HEK293 (cell line): Measurements from ENCODE around the gene ARL6IP5.
A peak's percentile ranks its signal among the peaks of the same experiment; 100 is the strongest.

ENCODE experiments used
- KLF7 ChIP-seq: fragments of 450-650 bp; formaldehyde crosslinking; IDR thresholded peaks from 2 replicates; pipeline ENCODE4 v1.5.1; 2016; ENCODE audit warnings: missing biosample characterization, missing genetic modification characterization, borderline replicate concordance
- KLF8 ChIP-seq: fragments of 450-650 bp; formaldehyde crosslinking; IDR thresholded peaks from 2 replicates; pipeline ENCODE4 v1.5.1; 2016; ENCODE audit warnings: missing biosample characterization, missing genetic modification characterization
- PRDM1 ChIP-seq: fragments of 450-650 bp; formaldehyde crosslinking; IDR thresholded peaks from 2 replicates; pipeline ENCODE4; 2016; ENCODE audit warnings: missing biosample characterization, missing genetic modification characterization
- REPIN1 ChIP-seq: fragments of 450-650 bp; formaldehyde crosslinking; IDR thresholded peaks from 2 replicates; pipeline ENCODE4 v1.5.1; 2017; ENCODE audit warnings: missing biosample characterization, missing genetic modification characterization, low read depth
- SP7 ChIP-seq: fragments of 450-650 bp; formaldehyde crosslinking; IDR thresholded peaks from 2 replicates; pipeline ENCODE4 v1.5.1; 2016; ENCODE audit warnings: missing biosample characterization, missing genetic modification characterization
- ZBTB1 ChIP-seq: fragments of 450-650 bp; formaldehyde crosslinking; IDR thresholded peaks from 2 replicates; pipeline ENCODE4 v1.5.1; 2016; ENCODE audit warnings: missing biosample characterization, missing genetic modification characterization
- ZBTB10 ChIP-seq: fragments of 450-650 bp; formaldehyde crosslinking; IDR thresholded peaks from 2 replicates; pipeline ENCODE4 v1.5.1; 2016; ENCODE audit warnings: missing biosample characterization, missing genetic modification characterization
- ZBTB48 ChIP-seq: fragments of 450-650 bp; formaldehyde crosslinking; IDR thresholded peaks from 2 replicates; pipeline ENCODE4 v1.5.1; 2016; ENCODE audit warnings: missing biosample characterization, missing genetic modification characterization
- ZNF184 ChIP-seq: fragments of 450-650 bp; IDR thresholded peaks from 2 replicates; pipeline ENCODE4 v1.5.1; 2018; ENCODE audit warnings: missing biosample characterization, mild to moderate bottlenecking, missing genetic modification characterization
- ZNF2 ChIP-seq: fragments of 450-650 bp; formaldehyde crosslinking; IDR thresholded peaks from 2 replicates; pipeline ENCODE4 v1.5.1; 2016; ENCODE audit warnings: missing biosample characterization, missing genetic modification characterization
- ZNF394 ChIP-seq: fragments of 450-650 bp; formaldehyde crosslinking; IDR thresholded peaks from 2 replicates; pipeline ENCODE4 v1.5.1; 2016; ENCODE audit warnings: missing biosample characterization, missing genetic modification characterization, mild to moderate bottlenecking, moderate library complexity, borderline replicate concordance
- ZNF513 ChIP-seq: fragments of 450-650 bp; IDR thresholded peaks from 2 replicates; pipeline ENCODE4 v1.5.1; 2018; ENCODE audit warnings: missing biosample characterization, missing genetic modification characterization
- ZNF549 ChIP-seq: fragments of 450-650 bp; IDR thresholded peaks from 2 replicates; pipeline ENCODE4 v1.5.1; 2018; ENCODE audit warnings: missing biosample characterization, missing genetic modification characterization, mild to moderate bottlenecking, inconsistent platforms, moderate library complexity
- ZNF571 ChIP-seq: fragments of 450-650 bp; formaldehyde crosslinking; IDR thresholded peaks from 2 replicates; pipeline ENCODE4 v1.5.0; 2017; ENCODE audit warnings: missing biosample characterization, missing genetic modification characterization
- ZNF600 ChIP-seq: fragments of 450-650 bp; formaldehyde crosslinking; IDR thresholded peaks from 2 replicates; pipeline ENCODE4 v1.5.1; 2016; ENCODE audit warnings: missing biosample characterization, missing genetic modification characterization
- ZNF660 ChIP-seq: fragments of 450-650 bp; IDR thresholded peaks from 2 replicates; pipeline ENCODE4 v1.5.1; 2018; ENCODE audit warnings: missing biosample characterization, mild to moderate bottlenecking, missing genetic modification characterization
- ZNF692 ChIP-seq: fragments of 450-650 bp; formaldehyde crosslinking; IDR thresholded peaks from 2 replicates; pipeline ENCODE4 v1.5.1; 2016; ENCODE audit warnings: missing biosample characterization, missing genetic modification characterization
- ZSCAN30 ChIP-seq: fragments of 450-650 bp; IDR thresholded peaks from 2 replicates; pipeline ENCODE4 v1.5.1; 2018; ENCODE audit warnings: missing biosample characterization, mild to moderate bottlenecking, missing genetic modification characterization, moderate library complexity
- ZSCAN5A ChIP-seq: fragments of 450-650 bp; formaldehyde crosslinking; IDR thresholded peaks from 2 replicates; pipeline ENCODE4 v1.5.1; 2016; ENCODE audit warnings: missing biosample characterization, missing genetic modification characterization
- ZXDB ChIP-seq: fragments of 450-650 bp; formaldehyde crosslinking; IDR thresholded peaks from 2 replicates; pipeline ENCODE4 v1.5.1; 2016; ENCODE audit warnings: missing biosample characterization, missing genetic modification characterization
- TF ChIP-seq, protein P1 (sequence below): fragments of 450-650 bp; formaldehyde crosslinking; conservative IDR thresholded peaks from 2 replicates; pipeline ENCODE4 v1.5.1; 2016; ENCODE audit warnings: low read depth, missing biosample characterization, missing genetic modification characterization
- TF ChIP-seq, protein P2 (sequence below): fragments of 450-650 bp; formaldehyde crosslinking; IDR thresholded peaks from 2 replicates; pipeline ENCODE4 v1.5.1; 2016; ENCODE audit warnings: missing biosample characterization, missing genetic modification characterization
- TF ChIP-seq, protein P3 (sequence below): fragments of 450-650 bp; IDR thresholded peaks from 2 replicates; pipeline ENCODE4 v1.5.1; 2018; ENCODE audit warnings: missing biosample characterization, mild to moderate bottlenecking, missing genetic modification characterization

The ARL6IP5 gene

GRCh38 chr3:69084326-69085167 is at the start of gene ARL6IP5 (continued):
- TF ChIP-seq, protein P1, sequence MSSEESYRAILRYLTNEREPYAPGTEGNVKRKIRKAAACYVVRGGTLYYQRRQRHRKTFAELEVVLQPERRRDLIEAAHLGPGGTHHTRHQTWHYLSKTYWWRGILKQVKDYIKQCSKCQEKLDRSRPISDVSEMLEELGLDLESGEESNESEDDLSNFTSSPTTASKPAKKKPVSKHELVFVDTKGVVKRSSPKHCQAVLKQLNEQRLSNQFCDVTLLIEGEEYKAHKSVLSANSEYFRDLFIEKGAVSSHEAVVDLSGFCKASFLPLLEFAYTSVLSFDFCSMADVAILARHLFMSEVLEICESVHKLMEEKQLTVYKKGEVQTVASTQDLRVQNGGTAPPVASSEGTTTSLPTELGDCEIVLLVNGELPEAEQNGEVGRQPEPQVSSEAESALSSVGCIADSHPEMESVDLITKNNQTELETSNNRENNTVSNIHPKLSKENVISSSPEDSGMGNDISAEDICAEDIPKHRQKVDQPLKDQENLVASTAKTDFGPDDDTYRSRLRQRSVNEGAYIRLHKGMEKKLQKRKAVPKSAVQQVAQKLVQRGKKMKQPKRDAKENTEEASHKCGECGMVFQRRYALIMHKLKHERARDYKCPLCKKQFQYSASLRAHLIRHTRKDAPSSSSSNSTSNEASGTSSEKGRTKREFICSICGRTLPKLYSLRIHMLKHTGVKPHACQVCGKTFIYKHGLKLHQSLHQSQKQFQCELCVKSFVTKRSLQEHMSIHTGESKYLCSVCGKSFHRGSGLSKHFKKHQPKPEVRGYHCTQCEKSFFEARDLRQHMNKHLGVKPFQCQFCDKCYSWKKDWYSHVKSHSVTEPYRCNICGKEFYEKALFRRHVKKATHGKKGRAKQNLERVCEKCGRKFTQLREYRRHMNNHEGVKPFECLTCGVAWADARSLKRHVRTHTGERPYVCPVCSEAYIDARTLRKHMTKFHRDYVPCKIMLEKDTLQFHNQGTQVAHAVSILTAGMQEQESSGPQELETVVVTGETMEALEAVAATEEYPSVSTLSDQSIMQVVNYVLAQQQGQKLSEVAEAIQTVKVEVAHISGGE (tag by site-specific recombination): peak; percentile 50
- TF ChIP-seq KLF8: 0 out of 2 replicates have a peak, but pooled peaks have one; percentile 33
- TF ChIP-seq ZBTB1 (tag by site-specific recombination): no peak
- no peak for TF ChIP-seq REPIN1 (tag by site-specific recombination)
- TF ChIP-seq SP7: peak; percentile 67; the same call in 1 of the 2 replicates
- TF ChIP-seq KLF7 (tag by site-specific recombination): no peak
- TF ChIP-seq ZNF600 (tag by site-specific recombination): peak; percentile 55; the same call in 1 of the 2 replicates
- TF ChIP-seq, protein P2, sequence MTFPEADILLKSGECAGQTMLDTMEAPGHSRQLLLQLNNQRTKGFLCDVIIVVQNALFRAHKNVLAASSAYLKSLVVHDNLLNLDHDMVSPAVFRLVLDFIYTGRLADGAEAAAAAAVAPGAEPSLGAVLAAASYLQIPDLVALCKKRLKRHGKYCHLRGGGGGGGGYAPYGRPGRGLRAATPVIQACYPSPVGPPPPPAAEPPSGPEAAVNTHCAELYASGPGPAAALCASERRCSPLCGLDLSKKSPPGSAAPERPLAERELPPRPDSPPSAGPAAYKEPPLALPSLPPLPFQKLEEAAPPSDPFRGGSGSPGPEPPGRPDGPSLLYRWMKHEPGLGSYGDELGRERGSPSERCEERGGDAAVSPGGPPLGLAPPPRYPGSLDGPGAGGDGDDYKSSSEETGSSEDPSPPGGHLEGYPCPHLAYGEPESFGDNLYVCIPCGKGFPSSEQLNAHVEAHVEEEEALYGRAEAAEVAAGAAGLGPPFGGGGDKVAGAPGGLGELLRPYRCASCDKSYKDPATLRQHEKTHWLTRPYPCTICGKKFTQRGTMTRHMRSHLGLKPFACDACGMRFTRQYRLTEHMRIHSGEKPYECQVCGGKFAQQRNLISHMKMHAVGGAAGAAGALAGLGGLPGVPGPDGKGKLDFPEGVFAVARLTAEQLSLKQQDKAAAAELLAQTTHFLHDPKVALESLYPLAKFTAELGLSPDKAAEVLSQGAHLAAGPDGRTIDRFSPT (tag by site-specific recombination): 0 out of 2 replicates have a peak, but pooled peaks have one; percentile 15
- peak; percentile 63 for TF ChIP-seq PRDM1 (tag by site-specific recombination)
- TF ChIP-seq ZNF513: peak; percentile 54; the same call in 1 of the 2 replicates
- peak; percentile 66; the same call in 1 of the 2 replicates for TF ChIP-seq ZNF394 (tag by site-specific recombination)
- TF ChIP-seq, protein P3, sequence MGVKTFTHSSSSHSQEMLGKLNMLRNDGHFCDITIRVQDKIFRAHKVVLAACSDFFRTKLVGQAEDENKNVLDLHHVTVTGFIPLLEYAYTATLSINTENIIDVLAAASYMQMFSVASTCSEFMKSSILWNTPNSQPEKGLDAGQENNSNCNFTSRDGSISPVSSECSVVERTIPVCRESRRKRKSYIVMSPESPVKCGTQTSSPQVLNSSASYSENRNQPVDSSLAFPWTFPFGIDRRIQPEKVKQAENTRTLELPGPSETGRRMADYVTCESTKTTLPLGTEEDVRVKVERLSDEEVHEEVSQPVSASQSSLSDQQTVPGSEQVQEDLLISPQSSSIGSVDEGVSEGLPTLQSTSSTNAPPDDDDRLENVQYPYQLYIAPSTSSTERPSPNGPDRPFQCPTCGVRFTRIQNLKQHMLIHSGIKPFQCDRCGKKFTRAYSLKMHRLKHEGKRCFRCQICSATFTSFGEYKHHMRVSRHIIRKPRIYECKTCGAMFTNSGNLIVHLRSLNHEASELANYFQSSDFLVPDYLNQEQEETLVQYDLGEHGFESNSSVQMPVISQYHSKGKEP (tag by site-specific recombination): peak; percentile 31; the same call in 1 of the 2 replicates
- TF ChIP-seq ZNF549 (tag by site-specific recombination): no peak
- TF ChIP-seq ZNF571 (tag by site-specific recombination): no peak
- no peak for TF ChIP-seq ZBTB10 (tag by site-specific recombination)
- peak; percentile 74; the same call in 1 of the 2 replicates for TF ChIP-seq ZBTB48 (tag by site-specific recombination)
- TF ChIP-seq ZNF660 (tag by site-specific recombination): peak; percentile 73; the same call in 1 of the 2 replicates
- no peak for TF ChIP-seq ZSCAN5A (tag by site-specific recombination)
- 0 out of 2 replicates have a peak, but pooled peaks have one; percentile 18 for TF ChIP-seq ZNF2
- TF ChIP-seq ZNF184: 0 out of 2 replicates have a peak, but pooled peaks have one; percentile 35
- TF ChIP-seq ZSCAN30: 0 out of 2 replicates have a peak, but pooled peaks have one; percentile 23
- TF ChIP-seq ZNF692 (tag by site-specific recombination): peak; percentile 77
- peak; percentile 41 for TF ChIP-seq ZXDB (tag by site-specific recombination)
